ENCODE results near the gene CISD3.
A peak's percentile ranks its signal among the peaks of the same experiment; 100 is the strongest.

CISD3 gene

GRCh38 chr17:38729886-38730525 lies at the start of gene CISD3:
TSS of gene CISD3 (plus strand) at chr17:38730341. CDS start at chr17:38730359, 18 bp downstream.
- peak; percentile 91 for DNase-seq (ENCODE audit: low read depth)

GRCh38 chr17:38681096-38681495 lies 49.0 kb upstream of the CISD3 start:
- DNase-seq (ENCODE audit: low read depth), result no peak

GRCh38 chr17:38685491-38685890 lies 44.6 kb upstream of the CISD3 start:
- no peak for DNase-seq (ENCODE audit: low read depth)

- DNase-seq (ENCODE audit: low read depth), result peak; percentile 87
These were observed 42.9 kb upstream of the CISD3 start for GRCh38 chr17:38687286-38687685.

- no peak for DNase-seq (ENCODE audit: low read depth)
These were observed 39.8 kb upstream of the CISD3 start for GRCh38 chr17:38690386-38690785.

GRCh38 chr17:38691154-38691553 lies 39.0 kb upstream of the CISD3 start:
- no peak for DNase-seq (ENCODE audit: low read depth)

GRCh38 chr17:38693700-38694329 lies 36.3 kb upstream of the CISD3 start:
- DNase-seq (ENCODE audit: low read depth), result no peak

- DNase-seq (ENCODE audit: low read depth), result no peak
These were observed 32.9 kb upstream of the CISD3 start for GRCh38 chr17:38697061-38697820.

- DNase-seq (ENCODE audit: low read depth), result no peak
These were observed 31.4 kb upstream of the CISD3 start for GRCh38 chr17:38698760-38699159.

GRCh38 chr17:38701504-38702165 lies 28.5 kb upstream of the CISD3 start:
- DNase-seq (ENCODE audit: low read depth), result peak; percentile 63

- DNase-seq (ENCODE audit: low read depth), result peak; percentile 93
These were observed 27.8 kb upstream of the CISD3 start for GRCh38 chr17:38702166-38702915.

GRCh38 chr17:38702916-38703741 lies 27.0 kb upstream of the CISD3 start:
- DNase-seq (ENCODE audit: low read depth), result peak; percentile 28

GRCh38 chr17:38703742-38704605 lies 26.2 kb upstream of the CISD3 start:
- DNase-seq (ENCODE audit: low read depth), result peak; percentile 55

GRCh38 chr17:38704606-38705522 lies 25.3 kb upstream of the CISD3 start, which contains the start of gene MLLT6:
TSS of gene MLLT6 (plus strand) at chr17:38705273. CDS start at chr17:38705633, 360 bp downstream.
- DNase-seq (ENCODE audit: low read depth), result peak; percentile 90

- no peak for DNase-seq (ENCODE audit: low read depth)
These were observed 24.7 kb upstream of the CISD3 start for GRCh38 chr17:38705523-38705802.

- DNase-seq (ENCODE audit: low read depth), result peak; percentile 47
These were observed 24.2 kb upstream of the CISD3 start for GRCh38 chr17:38705803-38706504.

GRCh38 chr17:38706505-38707216 lies 23.5 kb upstream of the CISD3 start:
- DNase-seq (ENCODE audit: low read depth), result peak; percentile 33
